K562 (cell line): ENCODE measurements around the gene NT5C2. TPM values are rescaled to one million over a fixed set of nuclear protein-coding genes. Genes with fewer than 3 reads are reported as not detected.
A peak's percentile ranks its signal among the peaks of the same experiment; 100 is the strongest.

Experiments
- CBX8 ChIP-seq: fragments of 200-600 bp; sonication (generic); IDR thresholded peaks from 2 replicates; pipeline ENCODE4 v1.6.1; 2012; ENCODE audit warnings: borderline replicate concordance, mixed run types, low read depth, mild to moderate bottlenecking, moderate library complexity, mixed read lengths, low read length, control low read depth, inconsistent platforms; ENCODE audit not compliant: poor library complexity, severe bottlenecking; ENCODE audit errors: extremely low read depth
- CCNT2 ChIP-seq: IDR thresholded peaks from 2 replicates; pipeline ENCODE4 v1.6.1; 2011; ENCODE audit warnings: borderline replicate concordance, low read depth, mild to moderate bottlenecking, moderate library complexity, mixed read lengths, low read length; ENCODE audit not compliant: insufficient read length; ENCODE audit errors: extremely low read depth
- CTBP1 ChIP-seq: fragments of 450-650 bp; IDR thresholded peaks from 2 replicates; pipeline ENCODE4 v1.6.1; 2016; ENCODE audit warnings: borderline replicate concordance
- CXXC5 ChIP-seq: fragments of 250-450 bp; sonication (Bioruptor Pico); IDR thresholded peaks from 2 replicates; pipeline ENCODE4 v1.8.0; 2022; ENCODE audit warnings: inconsistent platforms, mild to moderate bottlenecking, moderate library complexity
- NBN ChIP-seq: fragments of 450-650 bp; IDR thresholded peaks from 2 replicates; pipeline ENCODE4 v1.6.1; 2016; ENCODE audit warnings: low read depth, mild to moderate bottlenecking
- NONO ChIP-seq, 2 experiments: fragments of 200-400 bp in 1 of 2; fragments of 450-650 bp in 1 of 2; formaldehyde crosslinking in 1 of 2; IDR thresholded peaks; 2 replicates each; pipeline ENCODE4 v1.6.1; 2017; ENCODE audit warnings: low read depth in 2 of 2, mild to moderate bottlenecking in 2 of 2, moderate library complexity in 2 of 2, low read length in 1 of 2
- POLR2AphosphoS5 ChIP-seq: IDR thresholded peaks from 2 replicates; pipeline ENCODE4 v1.6.1; 2011; ENCODE audit warnings: mild to moderate bottlenecking, low read depth, low read length, moderate library complexity; ENCODE audit not compliant: control insufficient read depth, insufficient read depth
- POLR2G ChIP-seq: fragments of 200-400 bp; formaldehyde crosslinking; IDR thresholded peaks from 2 replicates; pipeline ENCODE4 v1.6.1; 2017; ENCODE audit warnings: low read depth, mild to moderate bottlenecking, antibody characterized with exemption, low read length, moderate library complexity
- POLR2H ChIP-seq: IDR thresholded peaks from 2 replicates; pipeline ENCODE4 v1.6.1; 2016; ENCODE audit warnings: missing genetic modification characterization, low read depth, mild to moderate bottlenecking, control low read depth, missing compliant biosample characterization, moderate library complexity
- SPI1 ChIP-seq: IDR thresholded peaks from 2 replicates; pipeline ENCODE4 v1.6.1; 2011; ENCODE audit warnings: low read depth, low read length, control low read depth, borderline replicate concordance
- YY1 ChIP-seq, 3 experiments: IDR thresholded peaks; 2 replicates each; pipeline ENCODE4 v1.6.1; 2011; ENCODE audit warnings: low read length in 2 of 3, mild to moderate bottlenecking in 2 of 3, moderate library complexity in 2 of 3, borderline replicate concordance in 1 of 3, control low read depth in 1 of 3, low read depth in 1 of 3; ENCODE audit not compliant: insufficient read depth in 3 of 3, insufficient replicate concordance in 2 of 3, control insufficient read depth in 1 of 3, insufficient read length in 1 of 3; ENCODE audit errors: extremely low read depth in 1 of 3
- ZBTB7A ChIP-seq: IDR thresholded peaks from 2 replicates; pipeline ENCODE4 v1.6.1; 2011; ENCODE audit warnings: low read depth, mild to moderate bottlenecking, low read length, moderate library complexity, borderline replicate concordance; ENCODE audit not compliant: control insufficient read depth
- ZNF197 ChIP-seq: fragments of 200-800 bp; sonication (Bioruptor generic); IDR thresholded peaks from 2 replicates; pipeline ENCODE4 v1.6.1; 2016; ENCODE audit warnings: low read depth, missing genetic modification characterization, missing compliant biosample characterization
- polyA plus RNA-seq, 8 experiments: library from polyadenylated mRNA; depleted of rRNA in 4 of 8; stranded (reverse) in 5 of 8; unstranded in 3 of 8; fragments of >200 nt; fragmentation: Nextera tagmentation in 2 of 8; fragmentation: Illumina TruSeq in 1 of 8; extraction: Ambion mirVana in 2 of 8; extraction: Trizol in 1 of 8; gene quantifications; 2 replicates each; pipeline versions ENCODE4 v1.2.1 to v1.2.3, GENCODE V29; 2011 to 2014; ENCODE audit warnings: inconsistent platforms in 1 of 8, missing spikeins in 1 of 8
- total RNA-seq, 7 experiments: library from RNA; depleted of rRNA in 6 of 7; stranded (reverse); fragments of >200 nt in 6 of 7; fragmentation: Illumina TruSeq in 2 of 7; extraction: Trizol in 2 of 7; gene quantifications; 2 replicates each; pipeline versions ENCODE4 v1.2.1 to v1.2.3, GENCODE V29; 2011 to 2021; ENCODE audit warnings: low replicate concordance in 1 of 7
- TF ChIP-seq, protein P1 (sequence below): conservative IDR thresholded peaks from 2 replicates; pipeline ENCODE4 v1.6.1; 2011; ENCODE audit warnings: low read depth, mild to moderate bottlenecking, low read length; ENCODE audit not compliant: control insufficient read depth
- TF ChIP-seq, protein P2 (sequence below): sonication (generic); formaldehyde crosslinking; IDR thresholded peaks from 2 replicates; pipeline ENCODE4 v1.8.0; 2022; ENCODE audit warnings: mild to moderate bottlenecking, missing genetic modification reagents

The NT5C2 gene
- total and polyA plus RNA-seq, 9 of the 15 experiments (the other 6 are each of a cell fraction or from before 2014, with no cell fraction given), result 11.3 to 45.2 (median 27.7) TPM

DNA sequence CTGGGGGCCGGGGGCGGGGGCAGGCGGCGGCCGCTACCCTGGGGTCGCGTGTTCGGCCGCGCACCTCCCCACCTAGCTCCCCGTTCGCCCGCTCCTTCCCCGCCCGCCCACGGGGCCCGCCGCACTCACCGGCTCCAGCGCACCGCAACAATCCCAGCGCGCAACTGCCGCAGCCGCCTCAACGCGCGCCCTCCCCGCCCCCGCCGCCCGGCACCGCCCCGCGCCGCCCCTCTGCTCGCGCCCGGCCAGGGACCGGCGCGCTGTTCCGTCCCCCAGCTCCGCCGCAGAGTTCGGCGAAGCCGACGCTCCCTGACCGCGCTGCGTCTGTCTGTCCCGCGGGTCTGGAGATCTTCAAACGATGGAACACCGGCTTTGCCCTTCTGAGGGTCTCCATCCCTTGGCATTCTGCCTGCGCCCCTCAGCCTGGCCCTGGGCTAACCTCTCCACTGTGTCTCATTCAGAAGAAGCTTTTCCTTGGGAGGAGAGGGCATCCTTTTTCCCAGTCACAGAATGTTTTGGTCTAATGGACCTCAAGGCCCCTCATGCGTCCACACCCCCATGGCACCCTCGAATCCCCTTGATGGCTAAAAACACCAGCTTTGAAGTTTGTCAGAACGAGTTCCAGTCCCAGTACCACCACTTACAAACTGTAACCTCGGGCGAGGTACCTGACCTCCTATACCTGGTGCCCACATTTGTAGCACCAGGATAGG lies at the start of gene NT5C2 (continued):
- TF ChIP-seq CBX8, result no peak
- TF ChIP-seq, protein P1, sequence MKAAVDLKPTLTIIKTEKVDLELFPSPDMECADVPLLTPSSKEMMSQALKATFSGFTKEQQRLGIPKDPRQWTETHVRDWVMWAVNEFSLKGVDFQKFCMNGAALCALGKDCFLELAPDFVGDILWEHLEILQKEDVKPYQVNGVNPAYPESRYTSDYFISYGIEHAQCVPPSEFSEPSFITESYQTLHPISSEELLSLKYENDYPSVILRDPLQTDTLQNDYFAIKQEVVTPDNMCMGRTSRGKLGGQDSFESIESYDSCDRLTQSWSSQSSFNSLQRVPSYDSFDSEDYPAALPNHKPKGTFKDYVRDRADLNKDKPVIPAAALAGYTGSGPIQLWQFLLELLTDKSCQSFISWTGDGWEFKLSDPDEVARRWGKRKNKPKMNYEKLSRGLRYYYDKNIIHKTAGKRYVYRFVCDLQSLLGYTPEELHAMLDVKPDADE, result peak; percentile 63; the same call in 1 of the 2 replicates
- TF ChIP-seq NBN, result 0 out of 2 replicates have a peak, but pooled peaks have one; percentile 61
- TF ChIP-seq, protein P2, sequence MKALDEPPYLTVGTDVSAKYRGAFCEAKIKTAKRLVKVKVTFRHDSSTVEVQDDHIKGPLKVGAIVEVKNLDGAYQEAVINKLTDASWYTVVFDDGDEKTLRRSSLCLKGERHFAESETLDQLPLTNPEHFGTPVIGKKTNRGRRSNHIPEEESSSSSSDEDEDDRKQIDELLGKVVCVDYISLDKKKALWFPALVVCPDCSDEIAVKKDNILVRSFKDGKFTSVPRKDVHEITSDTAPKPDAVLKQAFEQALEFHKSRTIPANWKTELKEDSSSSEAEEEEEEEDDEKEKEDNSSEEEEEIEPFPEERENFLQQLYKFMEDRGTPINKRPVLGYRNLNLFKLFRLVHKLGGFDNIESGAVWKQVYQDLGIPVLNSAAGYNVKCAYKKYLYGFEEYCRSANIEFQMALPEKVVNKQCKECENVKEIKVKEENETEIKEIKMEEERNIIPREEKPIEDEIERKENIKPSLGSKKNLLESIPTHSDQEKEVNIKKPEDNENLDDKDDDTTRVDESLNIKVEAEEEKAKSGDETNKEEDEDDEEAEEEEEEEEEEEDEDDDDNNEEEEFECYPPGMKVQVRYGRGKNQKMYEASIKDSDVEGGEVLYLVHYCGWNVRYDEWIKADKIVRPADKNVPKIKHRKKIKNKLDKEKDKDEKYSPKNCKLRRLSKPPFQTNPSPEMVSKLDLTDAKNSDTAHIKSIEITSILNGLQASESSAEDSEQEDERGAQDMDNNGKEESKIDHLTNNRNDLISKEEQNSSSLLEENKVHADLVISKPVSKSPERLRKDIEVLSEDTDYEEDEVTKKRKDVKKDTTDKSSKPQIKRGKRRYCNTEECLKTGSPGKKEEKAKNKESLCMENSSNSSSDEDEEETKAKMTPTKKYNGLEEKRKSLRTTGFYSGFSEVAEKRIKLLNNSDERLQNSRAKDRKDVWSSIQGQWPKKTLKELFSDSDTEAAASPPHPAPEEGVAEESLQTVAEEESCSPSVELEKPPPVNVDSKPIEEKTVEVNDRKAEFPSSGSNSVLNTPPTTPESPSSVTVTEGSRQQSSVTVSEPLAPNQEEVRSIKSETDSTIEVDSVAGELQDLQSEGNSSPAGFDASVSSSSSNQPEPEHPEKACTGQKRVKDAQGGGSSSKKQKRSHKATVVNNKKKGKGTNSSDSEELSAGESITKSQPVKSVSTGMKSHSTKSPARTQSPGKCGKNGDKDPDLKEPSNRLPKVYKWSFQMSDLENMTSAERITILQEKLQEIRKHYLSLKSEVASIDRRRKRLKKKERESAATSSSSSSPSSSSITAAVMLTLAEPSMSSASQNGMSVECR (CRISPR knock-in tag), result 0 out of 2 replicates have a peak, but pooled peaks have one; percentile 7
- peak; percentile 66; the same call in 1 of the 2 replicates for TF ChIP-seq ZBTB7A
- no peak for TF ChIP-seq SPI1
- TF ChIP-seq NONO (IDR thresholded peaks at IDR 0.05; ENCODE audit: low read depth in 2 of 2, low read length in 1 of 2), result 0 out of 4 replicates have a peak, but pooled peaks of 1 of the 2 experiments have one; percentile 21
- peak; percentile 48; the same call in 1 of the 2 replicates for TF ChIP-seq POLR2H (tag)
- TF ChIP-seq YY1 (IDR thresholded peaks at IDR 0.05; ENCODE audit: borderline replicate concordance in 1 of 3, control insufficient read depth in 1 of 3, extremely low read depth in 1 of 3, insufficient read depth in 3 of 3, insufficient read length in 1 of 3, insufficient replicate concordance in 2 of 3, low read depth in 1 of 3, low read length in 2 of 3), result peak in 2 of 3 experiments; percentile 51 to 83
- peak; percentile 44; the same call in 1 of the 2 replicates for TF ChIP-seq CTBP1
- TF ChIP-seq POLR2AphosphoS5, result 0 out of 2 replicates have a peak, but pooled peaks have one; percentile 36
- TF ChIP-seq POLR2G, result peak; percentile 53
- TF ChIP-seq ZNF197 (CRISPR knock-in tag), result no peak
- TF ChIP-seq CCNT2, result peak; percentile 39
- peak; percentile 49 for TF ChIP-seq CXXC5 (CRISPR knock-in tag)
